Measurements from ENCODE around the gene FOXO3. TPM values are rescaled to one million over a fixed set of nuclear protein-coding genes. Genes with fewer than 3 reads are reported as not detected.

FOXO3 gene
- total and polyA plus RNA-seq, 2 of the 13 experiments (the other 11 are each of a cell fraction or from before 2014, with no cell fraction given), result 16.0 to 22.5 TPM

- TF ChIP-seq ZSCAN20 (CRISPR knock-in tag; IDR thresholded peaks at IDR 0.05; ENCODE audit: borderline replicate concordance) (no peak), LBX2 (CRISPR knock-in tag; IDR thresholded peaks at IDR 0.05; ENCODE audit: borderline replicate concordance) (no peak), CBX2 (IDR thresholded peaks at IDR 0.05; ENCODE audit: low read depth, low read length) (no peak), CBX2 (CRISPR knock-in tag; IDR thresholded peaks at IDR 0.05; ENCODE audit: low read depth) (no peak), KLF9 (CRISPR knock-in tag; IDR thresholded peaks at IDR 0.05; ENCODE audit: low read depth) (peak; percentile 58; the same call in 1 of the 2 replicates), ZSCAN30 (CRISPR knock-in tag; IDR thresholded peaks at IDR 0.05) (no peak), JUN (CRISPR knock-in tag; IDR thresholded peaks at IDR 0.05) (0 out of 2 replicates have a peak, but pooled peaks have one; percentile 47), NCOR1 (IDR thresholded peaks at IDR 0.05; ENCODE audit: borderline replicate concordance, low read length) (no peak), MTF2 (CRISPR knock-in tag; IDR thresholded peaks at IDR 0.05; ENCODE audit: borderline replicate concordance) (no peak), ZNF33B (CRISPR knock-in tag; IDR thresholded peaks at IDR 0.05) (no peak), ZNF230 (CRISPR knock-in tag; IDR thresholded peaks at IDR 0.05) (no peak), SP2 (CRISPR knock-in tag; IDR thresholded peaks at IDR 0.05) (no peak), ZNF563 (CRISPR knock-in tag; IDR thresholded peaks at IDR 0.05) (0 out of 2 replicates have a peak, but pooled peaks have one; percentile 45), HIVEP1 (CRISPR knock-in tag; IDR thresholded peaks at IDR 0.05) (no peak), ARNT2 (CRISPR knock-in tag; IDR thresholded peaks at IDR 0.05; ENCODE audit: low read depth) (0 out of 2 replicates have a peak, but pooled peaks have one; percentile 29), GPBP1L1 (CRISPR knock-in tag; IDR thresholded peaks at IDR 0.05) (no peak), MTF1 (CRISPR knock-in tag; IDR thresholded peaks at IDR 0.05) (no peak), XRCC5 (optimal IDR thresholded peaks at IDR 0.05; ENCODE audit: low read length) (peak; percentile 38), IRF2 (CRISPR knock-in tag; IDR thresholded peaks at IDR 0.05) (peak; percentile 65), TBX3 (IDR thresholded peaks at IDR 0.05; ENCODE audit: borderline replicate concordance) (peak; percentile 31; the same call in 1 of the 2 replicates), ZNF691 (CRISPR knock-in tag; IDR thresholded peaks at IDR 0.05; ENCODE audit: borderline replicate concordance, low read depth) (no peak; the same call in 1 of the 2 replicates), RFXAP (CRISPR knock-in tag; IDR thresholded peaks at IDR 0.05; ENCODE audit: borderline replicate concordance) (peak; percentile 33; the same call in 1 of the 2 replicates), HOXA5 (CRISPR knock-in tag; IDR thresholded peaks at IDR 0.05) (no peak)
- TF ChIP-seq, protein P1, sequence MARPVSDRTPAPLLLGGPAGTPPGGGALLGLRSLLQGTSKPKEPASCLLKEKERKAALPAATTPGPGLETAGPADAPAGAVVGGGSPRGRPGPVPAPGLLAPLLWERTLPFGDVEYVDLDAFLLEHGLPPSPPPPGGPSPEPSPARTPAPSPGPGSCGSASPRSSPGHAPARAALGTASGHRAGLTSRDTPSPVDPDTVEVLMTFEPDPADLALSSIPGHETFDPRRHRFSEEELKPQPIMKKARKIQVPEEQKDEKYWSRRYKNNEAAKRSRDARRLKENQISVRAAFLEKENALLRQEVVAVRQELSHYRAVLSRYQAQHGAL (CRISPR knock-in tag; IDR thresholded peaks at IDR 0.05; ENCODE audit: not compliant biosample characterization), result no peak
- TF ChIP-seq, protein P2, sequence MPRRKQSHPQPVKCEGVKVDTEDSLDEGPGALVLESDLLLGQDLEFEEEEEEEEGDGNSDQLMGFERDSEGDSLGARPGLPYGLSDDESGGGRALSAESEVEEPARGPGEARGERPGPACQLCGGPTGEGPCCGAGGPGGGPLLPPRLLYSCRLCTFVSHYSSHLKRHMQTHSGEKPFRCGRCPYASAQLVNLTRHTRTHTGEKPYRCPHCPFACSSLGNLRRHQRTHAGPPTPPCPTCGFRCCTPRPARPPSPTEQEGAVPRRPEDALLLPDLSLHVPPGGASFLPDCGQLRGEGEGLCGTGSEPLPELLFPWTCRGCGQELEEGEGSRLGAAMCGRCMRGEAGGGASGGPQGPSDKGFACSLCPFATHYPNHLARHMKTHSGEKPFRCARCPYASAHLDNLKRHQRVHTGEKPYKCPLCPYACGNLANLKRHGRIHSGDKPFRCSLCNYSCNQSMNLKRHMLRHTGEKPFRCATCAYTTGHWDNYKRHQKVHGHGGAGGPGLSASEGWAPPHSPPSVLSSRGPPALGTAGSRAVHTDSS (CRISPR knock-in tag; conservative IDR thresholded peaks at IDR 0.05), result no peak
Observed at GRCh38 chr6:108562503-108562993, 1.8 kb downstream of the FOXO3 start (continued).
